Karpas-422 (cell line): ENCODE results near the gene CDC14B. TPM values are rescaled to one million over a fixed set of nuclear protein-coding genes. Genes with fewer than 3 reads are reported as not detected.

ENCODE experiments used
- DNase-seq: peaks from one replicate; pipeline ENCODE4 v3.0.0-alpha.2; 2015
- H2AFZ ChIP-seq: fragments of 200-600 bp; sonication (generic); 2 replicates; pipeline ENCODE4 v1.6.1; 2014; ENCODE audit warnings: antibody characterized with exemption, low read length, mixed read lengths
- H3K27ac ChIP-seq: fragments of 200-600 bp; sonication (generic); 2 replicates; pipeline ENCODE4 v1.5.1; 2014; ENCODE audit warnings: mild to moderate bottlenecking, low read length, moderate library complexity
- H3K27me3 ChIP-seq: fragments of 200-600 bp; sonication (generic); 2 replicates; pipeline ENCODE4 v1.6.1; 2014; ENCODE audit warnings: low read length, mixed read lengths
- H3K36me3 ChIP-seq: fragments of 200-600 bp; sonication (generic); 2 replicates; pipeline ENCODE4 v1.6.1; 2014; ENCODE audit warnings: low read length, mixed read lengths; ENCODE audit not compliant: insufficient read depth
- H3K4me1 ChIP-seq: fragments of 200-600 bp; sonication (generic); 2 replicates; pipeline ENCODE4 v1.6.1; 2014; ENCODE audit warnings: mild to moderate bottlenecking, low read length, mixed read lengths
- H3K4me2 ChIP-seq: fragments of 200-600 bp; sonication (generic); 2 replicates; pipeline ENCODE4 v1.6.1; 2014; ENCODE audit warnings: low read length, low read depth, mild to moderate bottlenecking; ENCODE audit not compliant: poor library complexity, severe bottlenecking
- H3K4me3 ChIP-seq: fragments of 200-600 bp; sonication (generic); 2 replicates; pipeline ENCODE4 v1.5.1; 2014; ENCODE audit warnings: mild to moderate bottlenecking, antibody characterized with exemption, low read length, mixed read lengths
- H3K79me2 ChIP-seq: fragments of 200-600 bp; sonication (generic); 2 replicates; pipeline ENCODE4 v1.6.1; 2014; ENCODE audit warnings: mild to moderate bottlenecking, low read length, mixed read lengths
- H3K9ac ChIP-seq: fragments of 200-600 bp; sonication (generic); 2 replicates; pipeline ENCODE4 v1.6.0; 2014; ENCODE audit warnings: low read length
- H3K9me2 ChIP-seq: fragments of 200-600 bp; sonication (generic), shearing (Covaris generic); replicated peaks from 2 replicates; pipeline ENCODE4 v1.6.0; 2014; ENCODE audit warnings: mild to moderate bottlenecking, low read length, moderate library complexity; ENCODE audit not compliant: insufficient read depth
- H3K9me3 ChIP-seq: fragments of 300-700, 200-600 bp; sonication (generic); 2 replicates; pipeline ENCODE4 v1.6.1; 2014; ENCODE audit warnings: low read length, mixed read lengths
- H4K20me1 ChIP-seq: fragments of 200-600 bp; sonication (generic); 2 replicates; pipeline ENCODE4 v1.6.1; 2014; ENCODE audit warnings: mild to moderate bottlenecking, antibody characterized with exemption, low read length, low read depth; ENCODE audit not compliant: insufficient read depth
- total RNA-seq: library from RNA; depleted of rRNA; stranded (reverse); fragments of >200 nt; shearing (Covaris generic); gene quantifications from 2 replicates; pipeline ENCODE4 v1.2.3, GENCODE V29; 2014; ENCODE audit warnings: low replicate concordance

CDC14B gene
- total RNA-seq, 1 experiment from 2014 or later, result 1.3 TPM

GRCh38 chr9:96514108-96514799 lies 105.4 kb downstream of the CDC14B start:
- Histone ChIP-seq H3K27me3 (no peaks in the 10 kb centered on the region), H3K4me1 (no peaks in the 10 kb centered on the region), H3K4me2 (no peak overlapping the region), H3K9ac (no peak overlapping the region), H3K4me3 (no peak overlapping the region), H3K9me3 (no peaks in the 10 kb centered on the region), H3K27ac (no peak overlapping the region), H4K20me1 (no peaks in the 10 kb centered on the region), H3K79me2 (no peaks in the 10 kb centered on the region), H3K36me3 (no peaks in the 10 kb centered on the region), H3K9me2 (no peaks in the 10 kb centered on the region), H2AFZ (no peak overlapping the region)
- no peak for DNase-seq

DNA sequence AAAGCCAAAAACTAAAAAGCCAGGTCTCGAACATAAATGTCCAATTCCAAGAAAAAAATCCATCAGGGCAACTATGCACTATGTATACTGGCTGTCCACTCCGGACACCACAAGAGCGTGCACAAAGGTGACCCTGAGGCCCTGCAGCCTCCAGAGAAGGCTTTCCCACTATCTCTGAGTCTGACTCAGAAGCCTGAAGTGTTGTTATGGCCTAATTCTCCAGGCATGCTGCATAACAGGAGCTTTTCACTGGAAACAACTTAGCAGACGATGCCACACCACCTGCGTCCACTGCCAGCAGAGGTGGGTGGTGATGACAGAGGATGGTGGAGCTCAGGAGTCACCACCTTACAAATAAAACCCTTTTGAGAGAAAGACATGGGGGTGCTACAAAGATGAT lies 106.0 kb downstream of the CDC14B start:
- no peaks in the 10 kb centered on the region for H3K4me1 ChIP-seq
- H2AFZ ChIP-seq, result no peak overlapping the region
- H3K36me3 ChIP-seq, result no peaks in the 10 kb centered on the region
- DNase-seq, result no peak
- H3K27me3 ChIP-seq, result no peaks in the 10 kb centered on the region
- H4K20me1 ChIP-seq, result no peaks in the 10 kb centered on the region
- no peak overlapping the region for H3K9ac ChIP-seq
- no peaks in the 10 kb centered on the region for H3K79me2 ChIP-seq
- no peaks in the 10 kb centered on the region for H3K9me2 ChIP-seq
- H3K9me3 ChIP-seq, result no peaks in the 10 kb centered on the region
- no peak overlapping the region for H3K27ac ChIP-seq
- no peak overlapping the region for H3K4me3 ChIP-seq
- no peak overlapping the region for H3K4me2 ChIP-seq

DNA sequence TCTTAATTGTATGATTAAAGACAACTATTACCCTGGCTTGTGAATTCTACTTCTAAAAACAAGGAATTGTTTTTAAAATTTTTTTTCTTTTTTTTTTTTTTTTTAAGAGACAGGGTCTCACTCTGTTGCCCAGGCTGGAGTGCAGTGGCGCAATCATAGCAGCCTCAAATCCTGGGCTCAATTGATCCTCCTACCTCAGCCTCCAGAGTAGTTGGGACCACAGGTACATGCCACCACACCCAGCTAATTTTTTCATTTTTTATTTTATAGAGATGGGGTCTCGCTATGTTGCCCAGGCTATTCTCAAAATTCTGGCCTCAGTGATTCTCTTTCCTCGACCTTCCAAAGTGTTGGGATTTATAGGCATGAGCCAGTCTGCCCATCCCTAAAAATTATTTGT lies 107.4 kb downstream of the CDC14B start:
- Histone ChIP-seq H3K4me1 (no peaks in the 10 kb centered on the region), H4K20me1 (no peaks in the 10 kb centered on the region), H3K9me2 (no peaks in the 10 kb centered on the region), H3K79me2 (no peaks in the 10 kb centered on the region), H3K9me3 (no peaks in the 10 kb centered on the region), H3K4me3 (no peak overlapping the region), H3K27ac (no peak overlapping the region), H3K27me3 (no peaks in the 10 kb centered on the region), H3K4me2 (no peak overlapping the region), H3K36me3 (no peaks in the 10 kb centered on the region), H3K9ac (no peak overlapping the region), H2AFZ (no peak overlapping the region)
- DNase-seq, result no peak

- no peak overlapping the region for H2AFZ ChIP-seq
- no peaks in the 10 kb centered on the region for H4K20me1 ChIP-seq
- H3K36me3 ChIP-seq, result no peaks in the 10 kb centered on the region
- no peak overlapping the region for H3K4me3 ChIP-seq
- no peak overlapping the region for H3K4me2 ChIP-seq
- H3K9ac ChIP-seq, result no peak overlapping the region
- H3K27me3 ChIP-seq, result no peaks in the 10 kb centered on the region
- DNase-seq, result no peak
- H3K9me3 ChIP-seq, result no peaks in the 10 kb centered on the region
- no peaks in the 10 kb centered on the region for H3K79me2 ChIP-seq
- no peak overlapping the region for H3K27ac ChIP-seq
- H3K4me1 ChIP-seq, result no peaks in the 10 kb centered on the region
- H3K9me2 ChIP-seq, result no peaks in the 10 kb centered on the region
These were observed 109.4 kb downstream of the CDC14B start for GRCh38 chr9:96510258-96510657.

GRCh38 chr9:96509848-96510247 lies 109.8 kb downstream of the CDC14B start:
- Histone ChIP-seq H3K36me3 (no peaks in the 10 kb centered on the region), H3K79me2 (no peaks in the 10 kb centered on the region), H3K4me3 (no peak overlapping the region), H3K9ac (no peak overlapping the region), H3K27ac (no peak overlapping the region), H3K9me3 (no peaks in the 10 kb centered on the region), H3K27me3 (no peaks in the 10 kb centered on the region), H3K9me2 (no peaks in the 10 kb centered on the region), H4K20me1 (no peaks in the 10 kb centered on the region), H2AFZ (no peak overlapping the region), H3K4me2 (no peak overlapping the region), H3K4me1 (no peaks in the 10 kb centered on the region)
- DNase-seq, result no peak

GRCh38 chr9:96509026-96509425 lies 110.6 kb downstream of the CDC14B start:
- H3K9me3 ChIP-seq, result no peaks in the 10 kb centered on the region
- no peak overlapping the region for H3K4me2 ChIP-seq
- no peaks in the 10 kb centered on the region for H3K36me3 ChIP-seq
- no peaks in the 10 kb centered on the region for H3K4me1 ChIP-seq
- no peak overlapping the region for H2AFZ ChIP-seq
- no peak overlapping the region for H3K9ac ChIP-seq
- no peaks in the 10 kb centered on the region for H3K9me2 ChIP-seq
- H3K79me2 ChIP-seq, result no peaks in the 10 kb centered on the region
- H3K27ac ChIP-seq, result no peak overlapping the region
- no peak overlapping the region for H3K4me3 ChIP-seq
- no peaks in the 10 kb centered on the region for H3K27me3 ChIP-seq
- DNase-seq, result no peak
- H4K20me1 ChIP-seq, result no peaks in the 10 kb centered on the region

DNA sequence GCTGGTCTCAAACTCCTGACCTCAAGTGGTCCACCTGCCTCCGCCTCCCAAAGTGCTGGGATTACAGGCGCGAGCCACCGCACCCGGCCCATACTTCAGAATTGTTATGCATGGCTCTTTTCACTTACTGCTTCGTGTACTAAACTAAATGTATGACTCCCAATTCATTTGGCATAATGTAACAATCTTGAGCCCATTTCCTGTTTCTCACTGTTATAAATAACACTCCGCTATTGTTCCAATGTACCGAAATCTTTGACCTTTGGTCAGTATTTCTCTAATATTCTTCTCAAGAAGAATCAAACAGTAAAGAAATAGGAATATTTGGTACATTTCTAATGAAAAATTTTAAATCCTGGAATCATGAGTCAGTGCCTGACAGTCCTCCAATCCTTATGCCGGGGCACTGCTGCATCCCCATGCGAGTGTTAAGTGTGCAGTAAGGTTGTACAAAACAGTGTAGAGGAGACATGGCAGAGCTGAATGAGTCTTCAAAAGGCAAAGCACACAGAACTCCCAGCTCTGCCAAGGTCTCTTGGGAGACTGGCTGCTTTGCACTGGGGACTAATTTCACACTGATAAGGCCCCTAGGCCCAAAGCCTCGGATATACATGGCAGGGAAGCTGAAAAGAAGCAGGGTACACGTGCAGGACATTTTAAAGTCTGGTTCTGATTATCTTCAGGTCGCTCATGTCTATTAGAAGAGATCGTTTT lies 111.3 kb downstream of the CDC14B start:
- H2AFZ ChIP-seq, result no peak overlapping the region
- H3K9me2 ChIP-seq, result no peaks in the 10 kb centered on the region
- H3K4me1 ChIP-seq, result no peaks in the 10 kb centered on the region
- H3K27ac ChIP-seq, result no peak overlapping the region
- H3K36me3 ChIP-seq, result no peaks in the 10 kb centered on the region
- no peaks in the 10 kb centered on the region for H3K79me2 ChIP-seq
- no peak overlapping the region for H3K9ac ChIP-seq
- DNase-seq, result no peak
- no peaks in the 10 kb centered on the region for H3K27me3 ChIP-seq
- H3K4me3 ChIP-seq, result no peak overlapping the region
- no peaks in the 10 kb centered on the region for H3K9me3 ChIP-seq
- H4K20me1 ChIP-seq, result no peaks in the 10 kb centered on the region
- H3K4me2 ChIP-seq, result no peak overlapping the region

DNA sequence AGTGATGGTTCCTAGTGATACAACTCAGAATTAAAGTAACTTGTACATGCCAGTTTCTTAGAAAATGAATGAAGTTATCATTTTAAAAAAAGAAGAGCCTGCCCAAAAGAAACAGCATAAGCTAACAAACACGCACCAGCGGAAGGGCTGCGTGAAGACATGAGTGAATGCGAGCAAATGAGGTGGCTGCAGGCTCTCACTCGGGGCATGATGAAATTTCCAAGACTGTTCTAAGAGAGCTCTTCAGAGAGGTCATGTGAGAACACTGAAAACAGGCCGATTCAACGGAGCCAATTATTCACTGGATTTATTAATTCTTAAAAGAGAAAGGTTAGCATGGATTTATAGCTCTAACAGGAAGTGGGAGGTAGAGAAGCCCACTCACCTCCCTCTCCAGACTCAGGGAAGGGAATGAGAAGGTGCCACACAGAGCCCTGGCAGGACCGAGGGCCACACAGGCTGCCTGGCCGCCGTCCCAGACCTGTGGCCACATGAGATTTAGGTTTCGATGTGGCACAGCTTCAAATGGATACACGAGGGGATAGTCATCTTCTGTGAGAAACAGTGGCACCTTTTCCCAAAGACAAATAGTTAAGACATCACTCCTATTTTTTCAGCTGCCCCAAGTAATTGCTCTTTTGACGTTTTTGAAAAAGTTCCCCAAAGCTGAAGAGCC lies 114.2 kb downstream of the CDC14B start:
- no peak for DNase-seq
- Histone ChIP-seq H4K20me1 (no peaks in the 10 kb centered on the region), H3K4me2 (no peak overlapping the region), H3K4me1 (no peaks in the 10 kb centered on the region), H3K9ac (no peak overlapping the region), H3K36me3 (no peaks in the 10 kb centered on the region), H3K4me3 (no peak overlapping the region), H2AFZ (no peak overlapping the region), H3K9me3 (no peaks in the 10 kb centered on the region), H3K27me3 (no peaks in the 10 kb centered on the region), H3K79me2 (no peaks in the 10 kb centered on the region), H3K27ac (no peak overlapping the region), H3K9me2 (no peaks in the 10 kb centered on the region)
